ENCODE measurements around the gene BEND2. TPM values are rescaled to one million over a fixed set of nuclear protein-coding genes. Genes with fewer than 3 reads are reported as not detected.

BEND2 gene
- polyA plus RNA-seq (not detected in 3 replicates), polyA minus RNA-seq (not detected in 3 replicates)
- not detected for polyA plus RNA-seq (2011; ENCODE audit: low read depth)
- polyA plus RNA-seq (2011; cell fraction: cytosol; rRNA removed), result not detected in 2 replicates
- polyA plus RNA-seq (2011; cell fraction: nucleus; rRNA removed), result not detected in 2 replicates
- not detected in 2 replicates for polyA plus RNA-seq (2012; ENCODE audit: low replicate concordance)
- polyA minus RNA-seq (2011; cell fraction: cytosol; rRNA and poly(A)+ RNA removed), result not detected
- not detected in 2 replicates for polyA minus RNA-seq (2011; cell fraction: nucleus; rRNA and poly(A)+ RNA removed)

DNA sequence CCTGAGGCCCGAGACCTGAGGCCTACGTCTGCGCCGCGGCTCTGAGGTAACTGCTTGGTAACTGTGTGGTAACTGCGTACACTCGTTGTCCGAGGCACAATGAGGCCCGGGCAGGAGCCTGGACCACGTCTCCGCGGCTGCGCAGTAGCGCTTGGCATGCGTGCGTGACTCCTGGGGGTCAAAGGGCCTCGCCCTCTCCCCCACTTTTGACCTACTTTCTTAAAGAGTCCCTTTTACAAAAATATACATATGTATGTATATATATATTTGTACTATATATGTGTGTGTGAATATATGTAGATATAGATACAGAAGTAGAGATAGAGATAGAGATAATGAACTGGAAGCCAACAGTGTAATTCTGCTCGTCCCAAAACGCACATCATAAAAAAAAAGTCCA, at the start of gene BEND2:
Gene BEND2 (minus strand): TSS at position 101 of the 400 bp plus-strand sequence. CDS start 136 bp downstream, outside the sequence.
- Histone ChIP-seq H2AFZ (ENCODE audit: control insufficient read depth, low read length) (no peak within 1 kb of the TSS), H3K9ac (ENCODE audit: control insufficient read depth, extremely low read depth, insufficient read depth, low read length) (no peak within 1 kb of the TSS), H3K27ac (ENCODE audit: control insufficient read depth, insufficient read depth, low read length) (no peak within 1 kb of the TSS), H3K36me3 (ENCODE audit: control insufficient read depth in 2 of 2, extremely low read depth in 1 of 2, insufficient read depth in 2 of 2, low read length in 2 of 2) (no peaks in the 10 kb centered on the region), H4K20me1 (ENCODE audit: control insufficient read depth, extremely low read depth, insufficient read depth, low read length) (no peaks in the 10 kb centered on the region), H3K79me2 (ENCODE audit: control insufficient read depth, insufficient read depth, low read length) (no peaks in the 10 kb centered on the region), H3K9me1 (ENCODE audit: control insufficient read depth, extremely low read depth, insufficient read depth, low read length) (no peaks in the 10 kb centered on the region), H3K9me3 (ENCODE audit: control insufficient read depth, low read depth, low read length) (no peaks in the 10 kb centered on the region), H3K27me3 (ENCODE audit: control insufficient read depth, extremely low read depth, insufficient read depth, low read length) (no peaks in the 10 kb centered on the region), H3K4me1 (ENCODE audit: control insufficient read depth, extremely low read depth, insufficient read depth, low read length) (no peaks in the 10 kb centered on the region), H3K4me2 (ENCODE audit: control insufficient read depth, extremely low read depth, insufficient read depth, low read depth, low read length) (no peak within 1 kb of the TSS), H3K4me3 (ENCODE audit: control insufficient read depth in 2 of 3, extremely low read depth in 1 of 3, insufficient read depth in 2 of 3, low read depth in 1 of 3, low read length in 3 of 3) (no peak within 1 kb of the TSS)
- TF ChIP-seq, protein P1, sequence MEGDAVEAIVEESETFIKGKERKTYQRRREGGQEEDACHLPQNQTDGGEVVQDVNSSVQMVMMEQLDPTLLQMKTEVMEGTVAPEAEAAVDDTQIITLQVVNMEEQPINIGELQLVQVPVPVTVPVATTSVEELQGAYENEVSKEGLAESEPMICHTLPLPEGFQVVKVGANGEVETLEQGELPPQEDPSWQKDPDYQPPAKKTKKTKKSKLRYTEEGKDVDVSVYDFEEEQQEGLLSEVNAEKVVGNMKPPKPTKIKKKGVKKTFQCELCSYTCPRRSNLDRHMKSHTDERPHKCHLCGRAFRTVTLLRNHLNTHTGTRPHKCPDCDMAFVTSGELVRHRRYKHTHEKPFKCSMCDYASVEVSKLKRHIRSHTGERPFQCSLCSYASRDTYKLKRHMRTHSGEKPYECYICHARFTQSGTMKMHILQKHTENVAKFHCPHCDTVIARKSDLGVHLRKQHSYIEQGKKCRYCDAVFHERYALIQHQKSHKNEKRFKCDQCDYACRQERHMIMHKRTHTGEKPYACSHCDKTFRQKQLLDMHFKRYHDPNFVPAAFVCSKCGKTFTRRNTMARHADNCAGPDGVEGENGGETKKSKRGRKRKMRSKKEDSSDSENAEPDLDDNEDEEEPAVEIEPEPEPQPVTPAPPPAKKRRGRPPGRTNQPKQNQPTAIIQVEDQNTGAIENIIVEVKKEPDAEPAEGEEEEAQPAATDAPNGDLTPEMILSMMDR (optimal IDR thresholded peaks at IDR 0.05 in 1 of 3, IDR thresholded peaks at IDR 0.05 in 1 of 3, conservative IDR thresholded peaks at IDR 0.05 in 1 of 3; ENCODE audit: extremely low read depth in 1 of 3, insufficient read depth in 2 of 3, low read length in 3 of 3), result no peak
- no peak for TF ChIP-seq EZH2 (IDR thresholded peaks at IDR 0.05; ENCODE audit: low read length)
- dilution Hi-C loops (cut with MboI; ENCODE audit: extremely low pct_ligation_motif_present, low sequenced_read_pairs), result no loop called here
- DNase-seq (ENCODE audit: low read depth, low spot score), result no peak
- no peak for FAIRE-seq

DNA sequence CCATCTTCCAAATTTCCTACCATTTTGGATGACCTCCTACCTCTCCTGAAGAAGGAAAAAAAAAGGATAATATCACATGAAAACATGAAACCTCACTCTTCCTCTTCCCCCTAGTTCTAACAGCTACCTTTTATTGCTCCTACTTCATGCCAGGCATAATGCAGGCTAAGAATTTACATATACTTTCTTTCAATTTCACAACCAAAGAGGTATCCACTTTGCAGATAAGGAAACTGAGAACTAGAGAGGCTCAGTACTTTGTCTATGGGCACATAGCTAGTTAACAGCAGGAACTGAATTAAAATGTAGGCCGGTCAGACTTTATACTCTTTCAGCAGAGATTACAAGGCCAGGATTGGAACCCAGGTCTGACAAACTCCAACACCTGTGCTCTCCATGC, 34.4 kb upstream of the BEND2 start:
- H3K9me3 ChIP-seq (ENCODE audit: control insufficient read depth, low read depth, low read length), result no peaks in the 10 kb centered on the region
- H3K27me3 ChIP-seq (ENCODE audit: control insufficient read depth, extremely low read depth, insufficient read depth, low read length), result no peaks in the 10 kb centered on the region
- TF ChIP-seq, protein P1 (optimal IDR thresholded peaks at IDR 0.05 in 1 of 3, IDR thresholded peaks at IDR 0.05 in 1 of 3, conservative IDR thresholded peaks at IDR 0.05 in 1 of 3; ENCODE audit: extremely low read depth in 1 of 3, insufficient read depth in 2 of 3, low read length in 3 of 3), result no peak
- no peak for TF ChIP-seq EZH2 (IDR thresholded peaks at IDR 0.05; ENCODE audit: low read length)
- FAIRE-seq (no peak), DNase-seq (ENCODE audit: low read depth, low spot score) (no peak)
- dilution Hi-C loops (cut with MboI; ENCODE audit: extremely low pct_ligation_motif_present, low sequenced_read_pairs), result no loop called here
- no peak overlapping the region for H3K9ac ChIP-seq (ENCODE audit: control insufficient read depth, extremely low read depth, insufficient read depth, low read length)
- H4K20me1 ChIP-seq (ENCODE audit: control insufficient read depth, extremely low read depth, insufficient read depth, low read length), result no peaks in the 10 kb centered on the region
- no peak overlapping the region for H3K27ac ChIP-seq (ENCODE audit: control insufficient read depth, insufficient read depth, low read length)
- H2AFZ ChIP-seq (ENCODE audit: control insufficient read depth, low read length), result no peak overlapping the region
- no peaks in the 10 kb centered on the region for H3K4me1 ChIP-seq (ENCODE audit: control insufficient read depth, extremely low read depth, insufficient read depth, low read length)
- H3K4me2 ChIP-seq (ENCODE audit: control insufficient read depth, extremely low read depth, insufficient read depth, low read depth, low read length), result no peak overlapping the region
- H3K36me3 ChIP-seq (ENCODE audit: control insufficient read depth in 2 of 2, extremely low read depth in 1 of 2, insufficient read depth in 2 of 2, low read length in 2 of 2), result no peaks in the 10 kb centered on the region
- H3K9me1 ChIP-seq (ENCODE audit: control insufficient read depth, extremely low read depth, insufficient read depth, low read length), result no peaks in the 10 kb centered on the region
- no peak overlapping the region for H3K4me3 ChIP-seq (ENCODE audit: control insufficient read depth in 2 of 3, extremely low read depth in 1 of 3, insufficient read depth in 2 of 3, low read depth in 1 of 3, low read length in 3 of 3)
- H3K79me2 ChIP-seq (ENCODE audit: control insufficient read depth, insufficient read depth, low read length), result no peaks in the 10 kb centered on the region
